Effector memory CD8-positive, alpha-beta T cell (primary cell): ENCODE measurements around the gene SLCO4A1.
A peak's percentile ranks its signal among the peaks of the same experiment; 100 is the strongest.

ENCODE experiments used
- ATAC-seq: fragments of 150-1000 bp; cut with Tn5 transposase; replicated peaks from 2 replicates; pipeline ENCODE4 v1.10.0; 2021; ENCODE audit warnings: mild to moderate bottlenecking, moderate library complexity
- DNase-seq, 3 experiments: peaks; one replicate each; pipeline ENCODE4 v3.0.0; 2021
- H3K27ac Mint-ChIP-seq, 2 donors: one replicate each; pipeline ENCODE4 v1.8.0; 2022; ENCODE audit warnings: mild to moderate bottlenecking in 2 of 2, mixed read lengths in 2 of 2, moderate library complexity in 2 of 2
- H3K27me3 Mint-ChIP-seq, 2 donors: one replicate each; pipeline ENCODE4 v1.8.0; 2022; ENCODE audit warnings: mixed read lengths in 2 of 2
- H3K36me3 Mint-ChIP-seq: one replicate; pipeline ENCODE4 v1.8.0; 2022; ENCODE audit warnings: mild to moderate bottlenecking, moderate library complexity, mixed read lengths; ENCODE audit not compliant: insufficient read depth
- H3K4me1 Mint-ChIP-seq, 2 donors: one replicate each; pipeline ENCODE4 v1.8.0; 2022; ENCODE audit warnings: low read depth in 2 of 2, mixed read lengths in 2 of 2
- H3K4me3 Mint-ChIP-seq, 2 donors: one replicate each; pipeline ENCODE4 v1.8.0; 2022; ENCODE audit warnings: mild to moderate bottlenecking in 2 of 2, mixed read lengths in 2 of 2, moderate library complexity in 2 of 2
- H3K9me3 Mint-ChIP-seq, 2 donors: one replicate each; pipeline ENCODE4 v1.8.0; 2022; ENCODE audit warnings: mixed read lengths in 2 of 2

Gene SLCO4A1

GRCh38 chr20:62640870-62641269 is 1.4 kb upstream of the SLCO4A1 start:
- DNase-seq: no peak
- H3K4me3 Mint-ChIP-seq: no peak overlapping the region
- ATAC-seq: no peak
- H3K9me3 Mint-ChIP-seq: no peaks in the 10 kb centered on the region
- H3K27me3 Mint-ChIP-seq: peaks cover 4 to 17% of the 10 kb centered on the region in 2 donors
- peaks cover 4 to 5% of the 10 kb centered on the region in 2 donors for H3K4me1 Mint-ChIP-seq
- H3K27ac Mint-ChIP-seq: no peak overlapping the region
- no peaks in the 10 kb centered on the region for H3K36me3 Mint-ChIP-seq

GRCh38 chr20:62641321-62642050 is 817 bp upstream of the SLCO4A1 start:
- peak overlapping the region in 1 of 2 donors; percentile 52 for H3K27ac Mint-ChIP-seq
- H3K4me1 Mint-ChIP-seq: peaks cover 4 to 5% of the 10 kb centered on the region in 2 donors
- H3K4me3 Mint-ChIP-seq: peak overlapping the region; percentile 76 to 80
- H3K27me3 Mint-ChIP-seq: peaks cover 0 to 11% of the 10 kb centered on the region in 2 donors
- H3K9me3 Mint-ChIP-seq: no peaks in the 10 kb centered on the region
- DNase-seq: no peak
- no peaks in the 10 kb centered on the region for H3K36me3 Mint-ChIP-seq
- ATAC-seq: no peak

- Mint-ChIP-seq H3K9me3 (no peaks in the 10 kb centered on the region), H3K36me3 (no peaks in the 10 kb centered on the region), H3K27ac (no peak overlapping the region), H3K4me1 (peaks cover 5 to 6% of the 10 kb centered on the region in 2 donors), H3K27me3 (peaks cover 0 to 10% of the 10 kb centered on the region in 2 donors), H3K4me3 (peak overlapping the region; percentile 76 to 80)
- ATAC-seq (peak; percentile 54), DNase-seq (peak; percentile 38 to 49 (median 39))
These were observed 590 bp downstream of the SLCO4A1 start for GRCh38 chr20:62642666-62643520.

- peaks cover 5 to 6% of the 10 kb centered on the region in 2 donors for H3K4me1 Mint-ChIP-seq
- ATAC-seq (no peak), DNase-seq (no peak)
- peaks cover 0 to 5% of the 10 kb centered on the region in 2 donors for H3K27me3 Mint-ChIP-seq
- H3K36me3 Mint-ChIP-seq: no peaks in the 10 kb centered on the region
- peak overlapping the region; percentile 42 to 80 for H3K4me3 Mint-ChIP-seq
- no peaks in the 10 kb centered on the region for H3K9me3 Mint-ChIP-seq
- H3K27ac Mint-ChIP-seq: no peak overlapping the region
These were observed 1.3 kb downstream of the SLCO4A1 start for GRCh38 chr20:62643521-62644043.

- no peaks in the 10 kb centered on the region for H3K36me3 Mint-ChIP-seq
- H3K27me3 Mint-ChIP-seq: no peaks in the 10 kb centered on the region
- DNase-seq: no peak
- no peaks in the 10 kb centered on the region for H3K9me3 Mint-ChIP-seq
- ATAC-seq: no peak
- H3K4me1 Mint-ChIP-seq: peaks cover 5 to 6% of the 10 kb centered on the region in 2 donors
- H3K27ac Mint-ChIP-seq: no peak overlapping the region
- no peak overlapping the region for H3K4me3 Mint-ChIP-seq
These were observed 1.9 kb downstream of the SLCO4A1 start for GRCh38 chr20:62644044-62644795.

GRCh38 chr20:62644802-62645496 is 2.6 kb downstream of the SLCO4A1 start:
- peaks cover 5 to 6% of the 10 kb centered on the region in 2 donors for H3K4me1 Mint-ChIP-seq
- DNase-seq (no peak), ATAC-seq (no peak)
- H3K4me3 Mint-ChIP-seq: no peak overlapping the region
- no peak overlapping the region for H3K27ac Mint-ChIP-seq
- no peaks in the 10 kb centered on the region for H3K36me3 Mint-ChIP-seq
- H3K9me3 Mint-ChIP-seq: no peaks in the 10 kb centered on the region
- H3K27me3 Mint-ChIP-seq: no peaks in the 10 kb centered on the region

GRCh38 chr20:62645613-62646012 is 3.3 kb downstream of the SLCO4A1 start:
- Mint-ChIP-seq H3K36me3 (no peaks in the 10 kb centered on the region), H3K27ac (no peak overlapping the region), H3K4me1 (peaks cover 5 to 6% of the 10 kb centered on the region in 2 donors), H3K27me3 (no peaks in the 10 kb centered on the region), H3K9me3 (no peaks in the 10 kb centered on the region), H3K4me3 (no peak overlapping the region)
- ATAC-seq (no peak), DNase-seq (no peak)

GRCh38 chr20:62646851-62647520 is 4.7 kb downstream of the SLCO4A1 start:
- Mint-ChIP-seq H3K27me3 (no peaks in the 10 kb centered on the region), H3K4me3 (no peak overlapping the region), H3K27ac (peak overlapping the region in 1 of 2 donors; percentile 65), H3K4me1 (peaks cover 13 to 14% of the 10 kb centered on the region in 2 donors), H3K36me3 (no peaks in the 10 kb centered on the region), H3K9me3 (no peaks in the 10 kb centered on the region)
- DNase-seq (no peak), ATAC-seq (no peak)

- peaks cover 6% of the 10 kb centered on the region for H3K36me3 Mint-ChIP-seq
- no peaks in the 10 kb centered on the region for H3K27me3 Mint-ChIP-seq
- no peak overlapping the region for H3K27ac Mint-ChIP-seq
- no peak for ATAC-seq
- H3K4me3 Mint-ChIP-seq: no peak overlapping the region
- no peak for DNase-seq
- H3K9me3 Mint-ChIP-seq: no peaks in the 10 kb centered on the region
- peaks cover 18 to 20% of the 10 kb centered on the region in 2 donors for H3K4me1 Mint-ChIP-seq
These were observed 5.4 kb downstream of the SLCO4A1 start for GRCh38 chr20:62647521-62648317.

- DNase-seq (no peak), ATAC-seq (no peak)
- peaks cover 18 to 20% of the 10 kb centered on the region in 2 donors for H3K4me1 Mint-ChIP-seq
- H3K27me3 Mint-ChIP-seq: no peaks in the 10 kb centered on the region
- H3K36me3 Mint-ChIP-seq: peaks cover 6% of the 10 kb centered on the region
- H3K9me3 Mint-ChIP-seq: no peaks in the 10 kb centered on the region
- H3K27ac Mint-ChIP-seq: no peak overlapping the region
- no peak overlapping the region for H3K4me3 Mint-ChIP-seq
These were observed 6.2 kb downstream of the SLCO4A1 start for GRCh38 chr20:62648318-62648995.

- Mint-ChIP-seq H3K9me3 (no peaks in the 10 kb centered on the region), H3K4me1 (peaks cover 18 to 21% of the 10 kb centered on the region in 2 donors), H3K27ac (peak overlapping the region; percentile 62 to 95), H3K27me3 (no peaks in the 10 kb centered on the region), H3K36me3 (peaks cover 6% of the 10 kb centered on the region), H3K4me3 (no peak overlapping the region)
- DNase-seq (no peak), ATAC-seq (no peak)
These were observed 6.8 kb downstream of the SLCO4A1 start for GRCh38 chr20:62649140-62649539.
